Tibial nerve (tissue), 4 donors: Measurements from ENCODE around the gene GOLT1A.

Experiments
- CTCF ChIP-seq, 5 experiments: fragments of 200-600 bp in 3 of 5; fragments of 450-650 bp in 2 of 5; sonication (generic) in 3 of 5; IDR thresholded peaks; one replicate each; pipeline ENCODE4 v1.5.1; 2016 to 2019; ENCODE audit warnings: antibody characterized with exemption in 5 of 5, mild to moderate bottlenecking in 3 of 5, moderate library complexity in 2 of 5
- EP300 ChIP-seq, 2 donors: sonication (generic); formaldehyde crosslinking; IDR thresholded peaks; one replicate each; pipeline ENCODE4 v1.6.1; 2017; ENCODE audit warnings: antibody characterized with exemption in 2 of 2, mild to moderate bottlenecking in 1 of 2
- POLR2A ChIP-seq, 2 donors: fragments of 450-650 bp; IDR thresholded peaks; one replicate each; pipeline ENCODE4 v1.6.1; 2017; ENCODE audit warnings: antibody characterized with exemption in 2 of 2, mild to moderate bottlenecking in 2 of 2, moderate library complexity in 2 of 2

DNA sequence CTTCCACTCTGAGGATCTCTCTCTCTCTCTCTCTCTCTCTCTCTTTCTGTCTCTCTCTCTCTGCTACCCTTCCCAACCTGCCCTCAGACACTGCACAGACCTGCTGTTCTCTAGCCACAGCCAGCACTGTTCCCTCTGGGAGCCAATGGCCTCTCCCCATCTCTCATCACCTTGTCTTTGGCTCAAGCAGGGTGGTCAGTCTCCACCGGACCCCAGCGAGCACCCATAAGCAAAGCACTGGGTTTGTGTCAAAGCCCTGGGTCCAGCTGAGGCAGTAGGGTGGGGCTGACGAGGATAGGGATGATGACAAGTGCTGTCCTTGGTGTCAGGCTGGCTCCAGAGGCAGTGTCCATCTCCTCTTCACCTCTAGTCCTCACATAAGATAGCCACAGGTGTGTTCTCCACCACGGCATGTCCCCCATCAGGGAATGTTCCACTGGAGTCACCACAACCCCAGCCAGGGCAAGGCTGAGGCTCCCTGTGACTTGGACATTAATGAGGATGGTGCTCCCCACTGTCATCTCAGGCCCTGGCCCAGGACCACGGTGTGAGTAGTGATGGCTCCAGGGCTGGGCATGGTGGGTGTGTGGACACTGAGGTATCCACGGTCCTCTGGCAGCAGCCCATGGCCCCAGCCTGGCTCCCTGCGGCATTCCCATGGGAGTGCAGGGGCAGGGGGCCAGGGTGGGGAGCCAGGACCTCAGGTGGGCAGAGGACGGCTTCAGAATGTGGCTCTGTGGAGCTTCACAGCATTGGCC, 8.4 kb upstream of the GOLT1A start:
- TF ChIP-seq CTCF (IDR thresholded peaks at IDR 0.05) (no peak), EP300 (IDR thresholded peaks at IDR 0.05) (no peak), POLR2A (IDR thresholded peaks at IDR 0.05) (no peak)
